HepG2 (cell line): ENCODE data around the gene AADAT. TPM values are rescaled to one million over a fixed set of nuclear protein-coding genes. Genes with fewer than 3 reads are reported as not detected.

Source experiments
- ASH2L ChIP-seq: fragments of 300-600, 200-600 bp; sonication (generic); IDR thresholded peaks from 2 replicates; pipeline ENCODE4 v1.7.0; 2017; ENCODE audit warnings: low read depth, mild to moderate bottlenecking, moderate library complexity, mixed read lengths, low read length; ENCODE audit not compliant: insufficient read length
- CCDC6 ChIP-seq: sonication (generic); formaldehyde crosslinking; IDR thresholded peaks from 2 replicates; pipeline ENCODE4 v1.8.1; 2022; ENCODE audit warnings: mild to moderate bottlenecking, missing genetic modification reagents, moderate library complexity
- MAFF ChIP-seq: IDR thresholded peaks from 2 replicates; pipeline ENCODE4 v1.6.1; 2011; ENCODE audit warnings: low read depth, low read length, improper control_type of control experiment
- MIER2 ChIP-seq: IDR thresholded peaks from 2 replicates; pipeline ENCODE4 v1.6.1; 2016; ENCODE audit warnings: missing biosample characterization, missing genetic modification reagents
- MTA1 ChIP-seq: sonication (generic); formaldehyde crosslinking; IDR thresholded peaks from 2 replicates; pipeline ENCODE4 v1.4.0; 2020; ENCODE audit warnings: missing genetic modification reagents, mild to moderate bottlenecking, borderline replicate concordance
- POLR2A ChIP-seq, 2 experiments: IDR thresholded peaks; 2 replicates each; pipeline ENCODE4 v1.6.1; 2011; ENCODE audit warnings: low read depth in 2 of 2, low read length in 2 of 2, mild to moderate bottlenecking in 1 of 2, moderate library complexity in 1 of 2; ENCODE audit not compliant: insufficient read depth in 1 of 2
- RNF2 ChIP-seq: fragments of 450-650 bp; conservative IDR thresholded peaks from 2 replicates; pipeline ENCODE4 v1.6.1; 2016; ENCODE audit warnings: low read depth
- YEATS2 ChIP-seq: sonication (generic); formaldehyde crosslinking; IDR thresholded peaks from 2 replicates; pipeline ENCODE4 v1.4.0; 2020; ENCODE audit warnings: missing genetic modification reagents, borderline replicate concordance
- ZNF282 ChIP-seq: fragments of 450-650 bp; IDR thresholded peaks from 2 replicates; pipeline ENCODE4 v1.6.1; 2018; ENCODE audit not compliant: partially characterized antibody
- ZNF510 ChIP-seq: sonication (generic); formaldehyde crosslinking; IDR thresholded peaks from 2 replicates; pipeline ENCODE4 v1.4.0; 2020; ENCODE audit warnings: low read depth, mild to moderate bottlenecking, missing genetic modification reagents
- ZNF543 ChIP-seq: sonication (generic); formaldehyde crosslinking; IDR thresholded peaks from 2 replicates; pipeline ENCODE4 v1.4.0; 2020; ENCODE audit warnings: mild to moderate bottlenecking, missing genetic modification reagents
- ZNF550 ChIP-seq: sonication (generic); formaldehyde crosslinking; IDR thresholded peaks from 2 replicates; pipeline ENCODE4 v1.4.0; 2020; ENCODE audit warnings: mild to moderate bottlenecking, missing genetic modification reagents, borderline replicate concordance
- ZNF660 ChIP-seq: sonication (generic); formaldehyde crosslinking; IDR thresholded peaks from 2 replicates; pipeline ENCODE4 v1.5.1; 2020; ENCODE audit warnings: mild to moderate bottlenecking, low read depth, missing genetic modification reagents, borderline replicate concordance
- ZNF670 ChIP-seq: sonication (generic); formaldehyde crosslinking; IDR thresholded peaks from 2 replicates; pipeline ENCODE4 v1.8.0; 2022; ENCODE audit warnings: mild to moderate bottlenecking, missing genetic modification reagents, borderline replicate concordance
- polyA plus RNA-seq, 8 experiments: library from polyadenylated mRNA; depleted of rRNA in 3 of 8; stranded (reverse) in 7 of 8; unstranded in 1 of 8; fragments of >200 nt; fragmentation: Illumina TruSeq in 4 of 8; extraction: Trizol in 4 of 8; gene quantifications; 2 replicates each; pipeline versions ENCODE4 v1.2.1 to v1.2.3, GENCODE V29; 2011 to 2016; ENCODE audit warnings: low read depth in 4 of 8, missing spikeins in 1 of 8, mixed read lengths in 1 of 8; ENCODE audit not compliant: insufficient read depth in 1 of 8
- total RNA-seq, 5 experiments: library from RNA; depleted of rRNA; stranded (reverse); fragments of >200 nt; fragmentation: Illumina TruSeq; extraction: Trizol; gene quantifications; 2 replicates each; pipeline ENCODE4 v1.2.3, GENCODE V29; 2016; ENCODE audit warnings: low read depth in 1 of 5
- TF ChIP-seq, protein P1 (sequence below): sonication (generic); formaldehyde crosslinking; conservative IDR thresholded peaks from 2 replicates; pipeline ENCODE4 v1.4.0; 2020; ENCODE audit warnings: missing genetic modification reagents
- TF ChIP-seq, protein P2 (sequence below): sonication (generic); formaldehyde crosslinking; IDR thresholded peaks from 2 replicates; pipeline ENCODE4 v1.5.1; 2020; ENCODE audit warnings: mild to moderate bottlenecking, missing genetic modification reagents, borderline replicate concordance
- TF ChIP-seq, protein P3 (sequence below): sonication (generic); formaldehyde crosslinking; IDR thresholded peaks from 2 replicates; pipeline ENCODE4 v1.9.0; 2022; ENCODE audit warnings: missing genetic modification reagents, mild to moderate bottlenecking, borderline replicate concordance
- TF ChIP-seq, protein P4 (sequence below): sonication (generic); formaldehyde crosslinking; IDR thresholded peaks from 2 replicates; pipeline ENCODE4 v1.4.0; 2020; ENCODE audit warnings: missing genetic modification reagents
- TF ChIP-seq, protein P5 (sequence below): sonication (generic); IDR thresholded peaks from 2 replicates; pipeline ENCODE4 v1.6.1; 2016; ENCODE audit warnings: low read depth, borderline replicate concordance

The AADAT gene
- total and polyA plus RNA-seq, 2 of the 13 experiments (the other 11 are each of a cell fraction or from before 2014, with no cell fraction given), result 6.1 to 9.1 TPM

DNA sequence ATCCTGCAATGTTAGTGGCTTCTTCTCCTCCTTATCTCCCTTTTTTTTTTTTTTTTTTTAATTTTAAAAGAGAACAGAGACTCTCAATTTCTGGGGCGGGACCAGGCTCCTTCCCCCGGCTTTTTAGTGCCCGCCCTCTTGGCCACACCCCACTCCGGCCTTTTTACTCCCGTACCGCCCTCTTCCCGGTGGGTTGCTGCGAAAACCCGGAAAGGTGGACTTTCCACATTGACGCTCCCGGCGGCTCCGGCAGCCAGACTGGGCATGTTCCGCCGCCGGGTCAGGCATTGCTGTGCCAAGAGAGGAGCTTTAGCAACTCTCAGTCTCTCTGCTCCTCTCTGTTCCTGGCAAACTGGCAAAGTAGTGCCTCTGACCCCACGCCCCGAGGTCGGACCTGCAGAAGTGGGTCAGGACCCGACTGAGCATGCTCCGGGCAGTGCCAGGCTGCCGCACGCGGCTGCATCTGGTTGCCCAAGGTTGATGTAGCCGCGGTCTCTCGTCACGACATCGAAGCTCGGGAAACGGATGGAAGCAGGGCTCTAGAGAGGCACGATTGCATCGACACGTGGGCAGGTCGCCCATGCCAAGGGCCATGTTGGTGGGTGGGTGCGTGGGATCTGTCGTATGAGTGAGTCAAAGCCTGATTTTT, 62.5 kb downstream of the AADAT start (continued):
- TF ChIP-seq ZNF660 (CRISPR knock-in tag), result no peak
- TF ChIP-seq MIER2, result no peak
- TF ChIP-seq, protein P1, sequence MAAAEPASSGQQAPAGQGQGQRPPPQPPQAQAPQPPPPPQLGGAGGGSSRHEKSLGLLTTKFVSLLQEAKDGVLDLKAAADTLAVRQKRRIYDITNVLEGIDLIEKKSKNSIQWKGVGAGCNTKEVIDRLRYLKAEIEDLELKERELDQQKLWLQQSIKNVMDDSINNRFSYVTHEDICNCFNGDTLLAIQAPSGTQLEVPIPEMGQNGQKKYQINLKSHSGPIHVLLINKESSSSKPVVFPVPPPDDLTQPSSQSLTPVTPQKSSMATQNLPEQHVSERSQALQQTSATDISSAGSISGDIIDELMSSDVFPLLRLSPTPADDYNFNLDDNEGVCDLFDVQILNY (CRISPR knock-in tag), result no peak
- TF ChIP-seq CCDC6, result peak; percentile 77; the same call in 1 of the 2 replicates
- no peak for TF ChIP-seq ZNF670 (CRISPR knock-in tag)
- TF ChIP-seq, protein P2, sequence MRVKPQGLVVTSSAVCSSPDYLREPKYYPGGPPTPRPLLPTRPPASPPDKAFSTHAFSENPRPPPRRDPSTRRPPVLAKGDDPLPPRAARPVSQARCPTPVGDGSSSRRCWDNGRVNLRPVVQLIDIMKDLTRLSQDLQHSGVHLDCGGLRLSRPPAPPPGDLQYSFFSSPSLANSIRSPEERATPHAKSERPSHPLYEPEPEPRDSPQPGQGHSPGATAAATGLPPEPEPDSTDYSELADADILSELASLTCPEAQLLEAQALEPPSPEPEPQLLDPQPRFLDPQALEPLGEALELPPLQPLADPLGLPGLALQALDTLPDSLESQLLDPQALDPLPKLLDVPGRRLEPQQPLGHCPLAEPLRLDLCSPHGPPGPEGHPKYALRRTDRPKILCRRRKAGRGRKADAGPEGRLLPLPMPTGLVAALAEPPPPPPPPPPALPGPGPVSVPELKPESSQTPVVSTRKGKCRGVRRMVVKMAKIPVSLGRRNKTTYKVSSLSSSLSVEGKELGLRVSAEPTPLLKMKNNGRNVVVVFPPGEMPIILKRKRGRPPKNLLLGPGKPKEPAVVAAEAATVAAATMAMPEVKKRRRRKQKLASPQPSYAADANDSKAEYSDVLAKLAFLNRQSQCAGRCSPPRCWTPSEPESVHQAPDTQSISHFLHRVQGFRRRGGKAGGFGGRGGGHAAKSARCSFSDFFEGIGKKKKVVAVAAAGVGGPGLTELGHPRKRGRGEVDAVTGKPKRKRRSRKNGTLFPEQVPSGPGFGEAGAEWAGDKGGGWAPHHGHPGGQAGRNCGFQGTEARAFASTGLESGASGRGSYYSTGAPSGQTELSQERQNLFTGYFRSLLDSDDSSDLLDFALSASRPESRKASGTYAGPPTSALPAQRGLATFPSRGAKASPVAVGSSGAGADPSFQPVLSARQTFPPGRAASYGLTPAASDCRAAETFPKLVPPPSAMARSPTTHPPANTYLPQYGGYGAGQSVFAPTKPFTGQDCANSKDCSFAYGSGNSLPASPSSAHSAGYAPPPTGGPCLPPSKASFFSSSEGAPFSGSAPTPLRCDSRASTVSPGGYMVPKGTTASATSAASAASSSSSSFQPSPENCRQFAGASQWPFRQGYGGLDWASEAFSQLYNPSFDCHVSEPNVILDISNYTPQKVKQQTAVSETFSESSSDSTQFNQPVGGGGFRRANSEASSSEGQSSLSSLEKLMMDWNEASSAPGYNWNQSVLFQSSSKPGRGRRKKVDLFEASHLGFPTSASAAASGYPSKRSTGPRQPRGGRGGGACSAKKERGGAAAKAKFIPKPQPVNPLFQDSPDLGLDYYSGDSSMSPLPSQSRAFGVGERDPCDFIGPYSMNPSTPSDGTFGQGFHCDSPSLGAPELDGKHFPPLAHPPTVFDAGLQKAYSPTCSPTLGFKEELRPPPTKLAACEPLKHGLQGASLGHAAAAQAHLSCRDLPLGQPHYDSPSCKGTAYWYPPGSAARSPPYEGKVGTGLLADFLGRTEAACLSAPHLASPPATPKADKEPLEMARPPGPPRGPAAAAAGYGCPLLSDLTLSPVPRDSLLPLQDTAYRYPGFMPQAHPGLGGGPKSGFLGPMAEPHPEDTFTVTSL (CRISPR knock-in tag), result no peak
- TF ChIP-seq, protein P3, sequence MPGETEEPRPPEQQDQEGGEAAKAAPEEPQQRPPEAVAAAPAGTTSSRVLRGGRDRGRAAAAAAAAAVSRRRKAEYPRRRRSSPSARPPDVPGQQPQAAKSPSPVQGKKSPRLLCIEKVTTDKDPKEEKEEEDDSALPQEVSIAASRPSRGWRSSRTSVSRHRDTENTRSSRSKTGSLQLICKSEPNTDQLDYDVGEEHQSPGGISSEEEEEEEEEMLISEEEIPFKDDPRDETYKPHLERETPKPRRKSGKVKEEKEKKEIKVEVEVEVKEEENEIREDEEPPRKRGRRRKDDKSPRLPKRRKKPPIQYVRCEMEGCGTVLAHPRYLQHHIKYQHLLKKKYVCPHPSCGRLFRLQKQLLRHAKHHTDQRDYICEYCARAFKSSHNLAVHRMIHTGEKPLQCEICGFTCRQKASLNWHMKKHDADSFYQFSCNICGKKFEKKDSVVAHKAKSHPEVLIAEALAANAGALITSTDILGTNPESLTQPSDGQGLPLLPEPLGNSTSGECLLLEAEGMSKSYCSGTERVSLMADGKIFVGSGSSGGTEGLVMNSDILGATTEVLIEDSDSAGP (CRISPR knock-in tag), result peak; percentile 65
- peak; percentile 40 for TF ChIP-seq ASH2L
- peak; percentile 95 for TF ChIP-seq RNF2
- TF ChIP-seq MAFF, result no peak
- TF ChIP-seq, protein P4, sequence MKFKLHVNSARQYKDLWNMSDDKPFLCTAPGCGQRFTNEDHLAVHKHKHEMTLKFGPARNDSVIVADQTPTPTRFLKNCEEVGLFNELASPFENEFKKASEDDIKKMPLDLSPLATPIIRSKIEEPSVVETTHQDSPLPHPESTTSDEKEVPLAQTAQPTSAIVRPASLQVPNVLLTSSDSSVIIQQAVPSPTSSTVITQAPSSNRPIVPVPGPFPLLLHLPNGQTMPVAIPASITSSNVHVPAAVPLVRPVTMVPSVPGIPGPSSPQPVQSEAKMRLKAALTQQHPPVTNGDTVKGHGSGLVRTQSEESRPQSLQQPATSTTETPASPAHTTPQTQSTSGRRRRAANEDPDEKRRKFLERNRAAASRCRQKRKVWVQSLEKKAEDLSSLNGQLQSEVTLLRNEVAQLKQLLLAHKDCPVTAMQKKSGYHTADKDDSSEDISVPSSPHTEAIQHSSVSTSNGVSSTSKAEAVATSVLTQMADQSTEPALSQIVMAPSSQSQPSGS (CRISPR knock-in tag), result peak; percentile 49; the same call in 1 of the 2 replicates
- TF ChIP-seq, protein P5, sequence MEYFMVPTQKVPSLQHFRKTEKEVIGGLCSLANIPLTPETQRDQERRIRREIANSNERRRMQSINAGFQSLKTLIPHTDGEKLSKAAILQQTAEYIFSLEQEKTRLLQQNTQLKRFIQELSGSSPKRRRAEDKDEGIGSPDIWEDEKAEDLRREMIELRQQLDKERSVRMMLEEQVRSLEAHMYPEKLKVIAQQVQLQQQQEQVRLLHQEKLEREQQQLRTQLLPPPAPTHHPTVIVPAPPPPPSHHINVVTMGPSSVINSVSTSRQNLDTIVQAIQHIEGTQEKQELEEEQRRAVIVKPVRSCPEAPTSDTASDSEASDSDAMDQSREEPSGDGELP, result no peak
- TF ChIP-seq ZNF550, result no peak
- no peak for TF ChIP-seq ZNF282
- TF ChIP-seq YEATS2, result peak; percentile 53; the same call in 1 of the 2 replicates
- peak; percentile 43; the same call in 1 of the 2 replicates for TF ChIP-seq MTA1 (CRISPR knock-in tag)
- TF ChIP-seq ZNF510 (CRISPR knock-in tag), result peak; percentile 60; the same call in 1 of the 2 replicates
- no peak for TF ChIP-seq POLR2A (IDR thresholded peaks at IDR 0.05; ENCODE audit: insufficient read depth in 1 of 2, low read depth in 2 of 2, low read length in 2 of 2)
- no peak for TF ChIP-seq ZNF543 (CRISPR knock-in tag)
